ENCODE results near the gene IL20RA. TPM values are rescaled to one million over a fixed set of nuclear protein-coding genes. Genes with fewer than 3 reads are reported as not detected.

Gene IL20RA
- total RNA-seq, 4 donors from 2014 or later, result 2.0 to 3.3 (median 2.3) TPM

- no peak overlapping the region for H3K4me3 ChIP-seq
- H3K36me3 ChIP-seq, result no peaks in the 10 kb centered on the region
- ATAC-seq, result no peak
- H3K4me1 ChIP-seq, result no peaks in the 10 kb centered on the region
- no peak for TF ChIP-seq POLR2A (IDR thresholded peaks at IDR 0.05)
- TF ChIP-seq EP300 (IDR thresholded peaks at IDR 0.05), result no peak
- no peak for TF ChIP-seq POLR2AphosphoS5 (IDR thresholded peaks at IDR 0.05)
- TF ChIP-seq, protein P1, sequence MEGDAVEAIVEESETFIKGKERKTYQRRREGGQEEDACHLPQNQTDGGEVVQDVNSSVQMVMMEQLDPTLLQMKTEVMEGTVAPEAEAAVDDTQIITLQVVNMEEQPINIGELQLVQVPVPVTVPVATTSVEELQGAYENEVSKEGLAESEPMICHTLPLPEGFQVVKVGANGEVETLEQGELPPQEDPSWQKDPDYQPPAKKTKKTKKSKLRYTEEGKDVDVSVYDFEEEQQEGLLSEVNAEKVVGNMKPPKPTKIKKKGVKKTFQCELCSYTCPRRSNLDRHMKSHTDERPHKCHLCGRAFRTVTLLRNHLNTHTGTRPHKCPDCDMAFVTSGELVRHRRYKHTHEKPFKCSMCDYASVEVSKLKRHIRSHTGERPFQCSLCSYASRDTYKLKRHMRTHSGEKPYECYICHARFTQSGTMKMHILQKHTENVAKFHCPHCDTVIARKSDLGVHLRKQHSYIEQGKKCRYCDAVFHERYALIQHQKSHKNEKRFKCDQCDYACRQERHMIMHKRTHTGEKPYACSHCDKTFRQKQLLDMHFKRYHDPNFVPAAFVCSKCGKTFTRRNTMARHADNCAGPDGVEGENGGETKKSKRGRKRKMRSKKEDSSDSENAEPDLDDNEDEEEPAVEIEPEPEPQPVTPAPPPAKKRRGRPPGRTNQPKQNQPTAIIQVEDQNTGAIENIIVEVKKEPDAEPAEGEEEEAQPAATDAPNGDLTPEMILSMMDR (IDR thresholded peaks at IDR 0.05), result no peak
- WGBS, 2 donors (ENCODE audit: low coverage in 1 of 2), result 40 to 42% methylated on average over 2 to 7 of the region's 7 CpGs
- peaks cover under 1% of the 10 kb centered on the region for H3K27me3 ChIP-seq
- H3K9me3 ChIP-seq, result no peaks in the 10 kb centered on the region
- no peak overlapping the region for H3K27ac ChIP-seq
These were observed 92.0 kb downstream of the IL20RA start for GRCh38 chr6:136952714-136953260.

- no peak overlapping the region for H3K4me3 ChIP-seq
- H3K27me3 ChIP-seq, result peaks cover 4% of the 10 kb centered on the region
- no peaks in the 10 kb centered on the region for H3K4me1 ChIP-seq
- no peak for TF ChIP-seq EP300 (IDR thresholded peaks at IDR 0.05)
- TF ChIP-seq POLR2AphosphoS5 (IDR thresholded peaks at IDR 0.05), result no peak
- TF ChIP-seq, protein P1 (IDR thresholded peaks at IDR 0.05), result no peak
- no peak for TF ChIP-seq POLR2A (IDR thresholded peaks at IDR 0.05)
- no peaks in the 10 kb centered on the region for H3K36me3 ChIP-seq
- 68 to 69% methylated on average over 4 of the region's 4 CpGs for WGBS, 2 donors (ENCODE audit: low coverage in 1 of 2)
- no peak for ATAC-seq
- no peak overlapping the region for H3K27ac ChIP-seq
- H3K9me3 ChIP-seq, result no peaks in the 10 kb centered on the region
These were observed 94.2 kb downstream of the IL20RA start for GRCh38 chr6:136950436-136951126.

Small RNA genes lying within 50 kb of the gene (small RNA-seq; reads per million reads assigned to genes)
- gene RPL35AP3, result 0 reads per million in 4 donors

Other genes with a start within 250 kb of the IL20RA start
- gene PEX7, start 222.4 kb downstream of the IL20RA start, total RNA-seq, result 10 to 100 TPM in 1 of 4 donors, 1 to 10 TPM in 3; 5.9 to 17.1 (median 6.9) TPM
- gene SLC35D3, start 122.7 kb downstream of the IL20RA start, total RNA-seq, result under 1 TPM in 1 of 4 donors, not detected in 3; 0.12 TPM
- not detected for gene IL22RA2, start 128.7 kb upstream of the IL20RA start, total RNA-seq
- 100 to 1,000 TPM in 1 of 4 donors, 10 to 100 TPM in 3; 45.8 to 104 (median 66.9) TPM for gene IFNGR1, start 174.4 kb upstream of the IL20RA start, total RNA-seq